C4-2B (cell line): ENCODE results near the gene FBXO42.

ENCODE experiments used
- CTCF ChIP-seq: fragments of 450-650 bp; conservative IDR thresholded peaks from 2 replicates; pipeline ENCODE4 v1.5.1; 2017; ENCODE audit warnings: mild to moderate bottlenecking
- ZFX ChIP-seq: fragments of 450-650 bp; IDR thresholded peaks from 2 replicates; pipeline ENCODE4 v1.6.1; 2017

GRCh38 chr1:16230744-16231143 is 121.5 kb downstream of the FBXO42 start:
- TF ChIP-seq CTCF, result no peak
- no peak for TF ChIP-seq ZFX
